Loucy (cell line): ENCODE results near the gene PNPLA7.

Experiments used
- CTCF ChIP-seq: fragments of 200-600 bp; sonication (generic); conservative IDR thresholded peaks from 2 replicates; pipeline ENCODE4 v1.5.1; 2014; ENCODE audit warnings: mild to moderate bottlenecking, antibody characterized with exemption, low read length
- EZH2phosphoT487 ChIP-seq: fragments of 200-600 bp; IDR thresholded peaks from 2 replicates; pipeline ENCODE4 v1.6.1; 2018; ENCODE audit warnings: antibody characterized with exemption, mild to moderate bottlenecking, moderate library complexity, borderline replicate concordance

- TF ChIP-seq CTCF, result no peak
- TF ChIP-seq EZH2phosphoT487, result no peak
Observed at GRCh38 chr9:137484551-137485315, 65.5 kb downstream of the PNPLA7 start.
